PFSK-1 (cell line): ENCODE results near the gene LRRC7.

Experiments
- FOXP2 ChIP-seq: optimal IDR thresholded peaks from 2 replicates; pipeline ENCODE3; 2011; ENCODE audit warnings: borderline replicate concordance, control low read depth, inconsistent platforms; ENCODE audit not compliant: insufficient read depth; ENCODE audit errors: extremely low read length, extremely low read depth
- POLR2AphosphoS5 ChIP-seq: IDR thresholded peaks from 2 replicates; pipeline ENCODE4 v1.6.1; 2012; ENCODE audit warnings: low read depth, mild to moderate bottlenecking, control low read depth, low read length, moderate library complexity
- REST ChIP-seq, 2 experiments: IDR thresholded peaks; 2 replicates each; pipeline versions ENCODE4 v1.6.1 to v1.8.0; 2011 to 2012; ENCODE audit warnings: low read depth in 2 of 2, low read length in 2 of 2, control low read depth in 1 of 2, inconsistent platforms in 1 of 2, mild to moderate bottlenecking in 1 of 2, moderate library complexity in 1 of 2; ENCODE audit not compliant: insufficient read depth in 1 of 2
- SIN3A ChIP-seq: IDR thresholded peaks from 2 replicates; pipeline ENCODE4 v1.6.1; 2012; ENCODE audit warnings: mild to moderate bottlenecking, low read length, moderate library complexity, borderline replicate concordance; ENCODE audit not compliant: insufficient read depth
- TAF1 ChIP-seq: IDR thresholded peaks from 2 replicates; pipeline ENCODE4 v1.6.1; 2012; ENCODE audit warnings: low read length, control low read depth, borderline replicate concordance; ENCODE audit not compliant: insufficient read depth

LRRC7 gene

GRCh38 chr1:70079546-70079945 is 511.8 kb downstream of the LRRC7 start:
- no peak for TF ChIP-seq SIN3A
- no peak for TF ChIP-seq REST (IDR thresholded peaks at IDR 0.05; ENCODE audit: insufficient read depth in 1 of 2, low read depth in 2 of 2, low read length in 2 of 2)
- TF ChIP-seq FOXP2: no peak
- TF ChIP-seq TAF1: no peak
- no peak for TF ChIP-seq POLR2AphosphoS5

- no peak for TF ChIP-seq POLR2AphosphoS5
Observed at GRCh38 chr1:70083519-70083918, 515.8 kb downstream of the LRRC7 start.

- TF ChIP-seq POLR2AphosphoS5 (no peak), TAF1 (no peak), REST (IDR thresholded peaks at IDR 0.05; ENCODE audit: insufficient read depth in 1 of 2, low read depth in 2 of 2, low read length in 2 of 2) (no peak), SIN3A (no peak), FOXP2 (no peak)
Observed at GRCh38 chr1:70084314-70084915, 516.7 kb downstream of the LRRC7 start.

- TF ChIP-seq POLR2AphosphoS5: no peak
- TF ChIP-seq TAF1: no peak
- no peak for TF ChIP-seq REST (IDR thresholded peaks at IDR 0.05; ENCODE audit: insufficient read depth in 1 of 2, low read depth in 2 of 2, low read length in 2 of 2)
- no peak for TF ChIP-seq FOXP2
- TF ChIP-seq SIN3A: no peak
Observed at GRCh38 chr1:70085521-70085920, 517.8 kb downstream of the LRRC7 start.

- TF ChIP-seq REST (IDR thresholded peaks at IDR 0.05; ENCODE audit: insufficient read depth in 1 of 2, low read depth in 2 of 2, low read length in 2 of 2): no peak
- TF ChIP-seq POLR2AphosphoS5: no peak
- TF ChIP-seq SIN3A: no peak
- no peak for TF ChIP-seq FOXP2
Observed at GRCh38 chr1:70086897-70087296, 519.2 kb downstream of the LRRC7 start.

GRCh38 chr1:70090141-70090540 is 522.4 kb downstream of the LRRC7 start:
- no peak for TF ChIP-seq TAF1
- no peak for TF ChIP-seq SIN3A
- TF ChIP-seq REST (IDR thresholded peaks at IDR 0.05; ENCODE audit: insufficient read depth in 1 of 2, low read depth in 2 of 2, low read length in 2 of 2): no peak
- no peak for TF ChIP-seq FOXP2
- TF ChIP-seq POLR2AphosphoS5: no peak
